D721Med (cell line): ENCODE results near the gene PAK6.

Source experiments
- DNase-seq: peaks from one replicate; pipeline ENCODE4 v3.0.0; 2011; ENCODE audit warnings: low spot score; ENCODE audit not compliant: insufficient read length
- FAIRE-seq: peaks from 2 replicates; lab custom pipeline; 2011; peaks lifted over from hg19 to GRCh38; lab: Jason Lieb, UNC
- CTCF ChIP-seq: IDR thresholded peaks from 2 replicates; pipeline ENCODE4 v1.5.1; 2012; ENCODE audit warnings: mild to moderate bottlenecking, control low read depth; ENCODE audit not compliant: insufficient read depth; ENCODE audit errors: missing control alignments

PAK6 gene

GRCh38 chr15:40233727-40234577 lies 4.9 kb upstream of the PAK6 start:
- TF ChIP-seq CTCF, result no peak
- FAIRE-seq (no peak), DNase-seq (no peak)

- no peak for TF ChIP-seq CTCF
- FAIRE-seq, result no peak
- DNase-seq, result no peak
Observed at GRCh38 chr15:40234783-40235182, 4.1 kb upstream of the PAK6 start.

GRCh38 chr15:40235201-40235885 lies 3.5 kb upstream of the PAK6 start:
- no peak for TF ChIP-seq CTCF
- FAIRE-seq (no peak), DNase-seq (no peak)

GRCh38 chr15:40239404-40239692 lies 485 bp downstream of the PAK6 start:
- no peak for TF ChIP-seq CTCF
- FAIRE-seq (no peak), DNase-seq (no peak)

- no peak for TF ChIP-seq CTCF
- no peak for FAIRE-seq
- no peak for DNase-seq
Observed at GRCh38 chr15:40239693-40240618, 1.1 kb downstream of the PAK6 start.

GRCh38 chr15:40240619-40241221 lies 1.9 kb downstream of the PAK6 start:
- no peak for TF ChIP-seq CTCF
- no peak for DNase-seq
- no peak for FAIRE-seq
